ENCODE results near the gene MED10. TPM values are rescaled to one million over a fixed set of nuclear protein-coding genes. Genes with fewer than 3 reads are reported as not detected.

MED10 gene
- total and polyA plus RNA-seq, 2 experiments from 2014 or later: 16.0 to 58.1 TPM

DNA sequence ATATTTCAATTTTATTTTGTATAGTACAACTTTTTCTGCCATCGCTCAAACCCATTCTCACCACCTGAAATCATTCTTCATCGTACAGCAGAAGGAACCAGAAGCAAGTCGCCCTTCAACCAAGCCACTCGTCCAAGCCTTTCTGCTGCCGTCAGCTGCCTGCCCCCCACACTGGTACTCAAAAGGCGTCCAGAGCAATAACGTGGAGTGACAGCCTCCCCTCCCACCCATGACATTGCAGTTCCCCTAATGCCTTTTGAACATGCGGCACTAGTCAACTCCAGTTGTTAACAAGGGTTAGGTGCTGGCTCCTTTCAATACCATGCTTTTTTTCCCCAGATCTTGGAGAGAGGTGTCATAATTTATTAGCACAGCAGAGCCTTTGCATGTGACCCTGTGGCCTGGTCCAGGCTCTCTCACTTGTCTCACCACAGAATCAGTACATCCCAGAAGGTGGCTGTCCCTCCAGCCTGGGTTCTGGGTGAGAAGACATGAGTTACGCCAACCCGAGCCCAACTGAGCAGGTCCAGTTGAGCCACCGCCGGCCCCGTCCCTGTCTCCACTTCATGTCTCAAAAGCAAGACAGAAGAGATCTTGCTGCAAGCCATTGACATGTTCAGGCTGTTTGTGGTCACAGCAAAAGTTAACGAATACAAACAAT lies 20.4 kb upstream of the MED10 start (continued):
- no peak for TF ChIP-seq REST (IDR thresholded peaks at IDR 0.05; ENCODE audit: unreplicated experiment)

GRCh38 chr5:6397536-6398269 lies 19.4 kb upstream of the MED10 start:
- peaks cover 2% of the 10 kb centered on the region; the same call in 2 of the 3 replicates for H3K4me1 Mint-ChIP-seq
- H3K27me3 Mint-ChIP-seq (ENCODE audit: insufficient read depth, low read depth, poor library complexity): peaks cover 8% of the 10 kb centered on the region

GRCh38 chr5:6396836-6397535 lies 18.6 kb upstream of the MED10 start:
- peaks cover 8% of the 10 kb centered on the region for H3K27me3 Mint-ChIP-seq (ENCODE audit: insufficient read depth, low read depth, poor library complexity)
- Histone ChIP-seq H3K4me2 (no peak overlapping the region), H3K9me2 (ENCODE audit: insufficient read depth) (peaks cover under 1% of the 10 kb centered on the region; the same call in 1 of the 2 replicates), H3F3A (replicated peaks; ENCODE audit: low read depth) (no peaks in the 10 kb centered on the region), H2AFZ (no peak overlapping the region), H3K27me3 (ENCODE audit: insufficient read depth) (no peaks in the 10 kb centered on the region), H3K27ac (ENCODE audit: low read depth) (no peak overlapping the region), H4K20me1 (replicated peaks; ENCODE audit: insufficient read depth) (no peaks in the 10 kb centered on the region), H3K79me2 (replicated peaks; ENCODE audit: insufficient read depth) (no peaks in the 10 kb centered on the region), H3K36me3 (ENCODE audit: insufficient read depth) (no peaks in the 10 kb centered on the region), H3K4me1 (ENCODE audit: insufficient read depth) (no peaks in the 10 kb centered on the region), H3K4me3 (no peak overlapping the region)
- H3K36me3 Mint-ChIP-seq (ENCODE audit: low read depth): peaks cover 6% of the 10 kb centered on the region; the same call in 1 of the 3 replicates
- no peak overlapping the region for H3K27ac Mint-ChIP-seq
- peaks cover 2% of the 10 kb centered on the region; the same call in 2 of the 3 replicates for H3K4me1 Mint-ChIP-seq
- ATAC-seq (no peak), DNase-seq (ENCODE audit: low spot score) (no peak)
- peaks cover 5% of the 10 kb centered on the region; the same call in 2 of the 3 replicates for H3K9me3 Mint-ChIP-seq
- no peak overlapping the region for H3K4me3 Mint-ChIP-seq
- TF ChIP-seq, protein P1, sequence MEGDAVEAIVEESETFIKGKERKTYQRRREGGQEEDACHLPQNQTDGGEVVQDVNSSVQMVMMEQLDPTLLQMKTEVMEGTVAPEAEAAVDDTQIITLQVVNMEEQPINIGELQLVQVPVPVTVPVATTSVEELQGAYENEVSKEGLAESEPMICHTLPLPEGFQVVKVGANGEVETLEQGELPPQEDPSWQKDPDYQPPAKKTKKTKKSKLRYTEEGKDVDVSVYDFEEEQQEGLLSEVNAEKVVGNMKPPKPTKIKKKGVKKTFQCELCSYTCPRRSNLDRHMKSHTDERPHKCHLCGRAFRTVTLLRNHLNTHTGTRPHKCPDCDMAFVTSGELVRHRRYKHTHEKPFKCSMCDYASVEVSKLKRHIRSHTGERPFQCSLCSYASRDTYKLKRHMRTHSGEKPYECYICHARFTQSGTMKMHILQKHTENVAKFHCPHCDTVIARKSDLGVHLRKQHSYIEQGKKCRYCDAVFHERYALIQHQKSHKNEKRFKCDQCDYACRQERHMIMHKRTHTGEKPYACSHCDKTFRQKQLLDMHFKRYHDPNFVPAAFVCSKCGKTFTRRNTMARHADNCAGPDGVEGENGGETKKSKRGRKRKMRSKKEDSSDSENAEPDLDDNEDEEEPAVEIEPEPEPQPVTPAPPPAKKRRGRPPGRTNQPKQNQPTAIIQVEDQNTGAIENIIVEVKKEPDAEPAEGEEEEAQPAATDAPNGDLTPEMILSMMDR (conservative IDR thresholded peaks at IDR 0.05; ENCODE audit: low read depth in 2 of 2): no peak
- no peak for TF ChIP-seq EZH2 (IDR thresholded peaks at IDR 0.05; ENCODE audit: low read depth, unreplicated experiment)
- no peak for TF ChIP-seq ETS1 (IDR thresholded peaks at IDR 0.05)
- TF ChIP-seq JUNB (IDR thresholded peaks at IDR 0.05; ENCODE audit: unreplicated experiment): no peak
- TF ChIP-seq CREB1 (CRISPR knock-in tag; IDR thresholded peaks at IDR 0.05; ENCODE audit: low read depth): no peak
- TF ChIP-seq ZNF114 (CRISPR knock-in tag; IDR thresholded peaks at IDR 0.05): no peak
- no peak for TF ChIP-seq ZNF331 (CRISPR knock-in tag; IDR thresholded peaks at IDR 0.05; ENCODE audit: low read depth)
- no peak for TF ChIP-seq NANOG (IDR thresholded peaks at IDR 0.05; ENCODE audit: borderline replicate concordance)
- no peak for TF ChIP-seq STAT1 (IDR thresholded peaks at IDR 0.05; ENCODE audit: unreplicated experiment)
- TF ChIP-seq POLR2AphosphoS5 (IDR thresholded peaks at IDR 0.05; ENCODE audit: low read depth): no peak
- no peak for TF ChIP-seq EZH2phosphoT487 (IDR thresholded peaks at IDR 0.05; ENCODE audit: unreplicated experiment)

More at GRCh38 chr5:6397536-6398269, 19.4 kb upstream of the MED10 start:
- no peak overlapping the region for H3K27ac ChIP-seq (ENCODE audit: low read depth)
- H3K27me3 ChIP-seq (ENCODE audit: insufficient read depth): no peaks in the 10 kb centered on the region
- H3K4me3 ChIP-seq: no peak overlapping the region
- H4K20me1 ChIP-seq (replicated peaks; ENCODE audit: insufficient read depth): no peaks in the 10 kb centered on the region
- H2AFZ ChIP-seq: no peak overlapping the region
- Mint-ChIP-seq H3K4me3 (no peak overlapping the region), H3K9me3 (peaks cover 4% of the 10 kb centered on the region; the same call in 2 of the 3 replicates), H3K36me3 (ENCODE audit: low read depth) (peaks cover 6% of the 10 kb centered on the region; the same call in 1 of the 3 replicates), H3K27ac (no peak overlapping the region)
- H3K36me3 ChIP-seq (ENCODE audit: insufficient read depth): no peaks in the 10 kb centered on the region
- no peaks in the 10 kb centered on the region for H3K4me1 ChIP-seq (ENCODE audit: insufficient read depth)
- DNase-seq (ENCODE audit: low spot score) (no peak), ATAC-seq (no peak)
- H3K4me2 ChIP-seq: no peak overlapping the region
- TF ChIP-seq ZNF114 (CRISPR knock-in tag; IDR thresholded peaks at IDR 0.05): no peak
- H3K79me2 ChIP-seq (replicated peaks; ENCODE audit: insufficient read depth): no peaks in the 10 kb centered on the region
- no peaks in the 10 kb centered on the region for H3K9me2 ChIP-seq (ENCODE audit: insufficient read depth)
- H3F3A ChIP-seq (replicated peaks; ENCODE audit: low read depth): no peaks in the 10 kb centered on the region
